ENCODE data around the gene PREX1. TPM values are rescaled to one million over a fixed set of nuclear protein-coding genes. Genes with fewer than 3 reads are reported as not detected.

PREX1 gene
- total and polyA plus RNA-seq, 12 donors = 10.1 to 85.1 (median 42.9) TPM

DNA sequence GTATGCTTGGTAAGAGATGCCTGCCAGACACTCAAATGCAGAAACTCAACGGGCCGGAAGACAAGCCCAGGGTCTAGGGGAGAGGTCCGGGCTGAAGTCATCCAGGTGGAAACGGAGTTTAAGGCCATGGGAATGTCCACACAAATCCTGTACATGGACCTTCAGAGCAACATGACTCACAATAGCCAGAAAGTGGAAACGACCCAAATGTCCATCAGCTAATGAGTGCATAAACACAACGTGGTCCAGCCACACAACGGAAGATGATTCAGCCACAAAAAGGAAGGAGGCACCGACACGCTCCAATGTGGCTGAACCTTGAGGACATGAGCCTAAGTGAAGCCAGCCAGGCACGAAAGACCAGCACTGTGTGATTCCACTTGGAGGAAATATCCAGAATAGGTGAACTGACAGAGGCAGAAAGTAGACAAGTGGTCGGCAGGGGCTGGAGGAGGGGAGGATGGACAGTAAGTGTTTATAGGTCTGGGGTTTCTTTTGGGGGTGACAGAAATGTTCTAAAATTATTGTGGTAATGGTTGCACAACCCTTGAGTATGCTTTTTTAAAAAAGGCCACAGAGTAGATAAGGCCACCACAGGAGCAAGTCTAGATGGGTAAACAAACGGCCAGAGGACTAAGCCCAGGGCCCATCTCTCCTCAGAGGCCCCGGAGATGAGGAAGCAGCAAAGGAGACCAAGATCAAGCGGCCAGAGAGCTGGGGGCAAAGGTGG lies 105.6 kb downstream of the PREX1 start:
- Histone ChIP-seq H3K4me3 (no peak overlapping the region), H3K27ac (peak overlapping the region in 4 of 5 donors; percentile 22 to 82 (median 62)), H3K36me3 (replicated peaks in 1 of 2) (peaks cover 0 to 4% of the 10 kb centered on the region in 2 donors), H3K27me3 (no peaks in the 10 kb centered on the region), H3K4me1 (replicated peaks in 1 of 2) (peaks cover 23 to 49% of the 10 kb centered on the region in 2 donors), H3K9me3 (replicated peaks in 1 of 3) (no peaks in the 10 kb centered on the region)
- no peak for TF ChIP-seq POLR2A (IDR thresholded peaks at IDR 0.05)
- TF ChIP-seq, protein P1, sequence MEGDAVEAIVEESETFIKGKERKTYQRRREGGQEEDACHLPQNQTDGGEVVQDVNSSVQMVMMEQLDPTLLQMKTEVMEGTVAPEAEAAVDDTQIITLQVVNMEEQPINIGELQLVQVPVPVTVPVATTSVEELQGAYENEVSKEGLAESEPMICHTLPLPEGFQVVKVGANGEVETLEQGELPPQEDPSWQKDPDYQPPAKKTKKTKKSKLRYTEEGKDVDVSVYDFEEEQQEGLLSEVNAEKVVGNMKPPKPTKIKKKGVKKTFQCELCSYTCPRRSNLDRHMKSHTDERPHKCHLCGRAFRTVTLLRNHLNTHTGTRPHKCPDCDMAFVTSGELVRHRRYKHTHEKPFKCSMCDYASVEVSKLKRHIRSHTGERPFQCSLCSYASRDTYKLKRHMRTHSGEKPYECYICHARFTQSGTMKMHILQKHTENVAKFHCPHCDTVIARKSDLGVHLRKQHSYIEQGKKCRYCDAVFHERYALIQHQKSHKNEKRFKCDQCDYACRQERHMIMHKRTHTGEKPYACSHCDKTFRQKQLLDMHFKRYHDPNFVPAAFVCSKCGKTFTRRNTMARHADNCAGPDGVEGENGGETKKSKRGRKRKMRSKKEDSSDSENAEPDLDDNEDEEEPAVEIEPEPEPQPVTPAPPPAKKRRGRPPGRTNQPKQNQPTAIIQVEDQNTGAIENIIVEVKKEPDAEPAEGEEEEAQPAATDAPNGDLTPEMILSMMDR (IDR thresholded peaks at IDR 0.05) = no peak
- peak; percentile 42 to 74 (median 56) for DNase-seq
- WGBS, 4 donors = 59 to 69% (median 62%) methylated on average over 11 to 14 of the region's 14 CpGs
- intact Hi-C loops (cut with DNase I) = no loop called here

DNA sequence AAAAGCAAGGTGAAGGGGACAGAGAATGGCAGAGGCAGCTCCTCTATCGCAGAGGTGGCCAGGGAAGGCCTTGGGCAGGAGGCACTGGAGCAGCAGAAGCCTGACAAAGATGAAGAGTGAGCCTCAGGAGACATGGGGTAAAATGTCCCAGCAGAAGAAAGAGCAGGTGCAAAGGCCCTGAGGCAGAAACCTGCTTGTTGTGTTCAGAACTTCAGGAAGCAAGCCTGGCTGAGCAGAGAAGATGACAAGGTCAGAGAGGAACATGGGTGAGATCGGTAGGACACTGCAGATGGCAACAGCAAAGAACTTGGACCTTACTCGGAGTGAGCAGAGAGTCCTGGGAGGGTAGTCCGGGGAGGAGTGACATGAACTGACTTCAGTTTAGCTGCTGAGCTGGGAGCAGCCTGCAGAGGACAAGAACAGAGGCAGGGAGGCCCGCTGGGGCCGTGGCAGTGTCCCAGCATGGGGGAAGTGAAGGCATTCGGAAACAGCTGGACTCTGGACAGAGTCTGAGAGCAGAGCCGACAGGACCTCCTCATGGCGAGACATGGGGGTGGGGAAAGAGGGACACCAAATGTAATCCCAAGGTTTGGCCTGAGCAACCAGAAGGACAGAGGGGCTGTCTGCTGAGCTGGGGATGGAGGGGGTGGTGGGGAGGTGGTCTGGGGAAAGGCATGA lies 106.3 kb downstream of the PREX1 start:
- no peak for TF ChIP-seq POLR2A (IDR thresholded peaks at IDR 0.05)
- TF ChIP-seq, protein P1 (IDR thresholded peaks at IDR 0.05) = no peak
- intact Hi-C loops (cut with DNase I) = no loop called here
- Histone ChIP-seq H3K4me3 (no peak overlapping the region), H3K36me3 (replicated peaks in 1 of 2) (peaks cover 0 to 4% of the 10 kb centered on the region in 2 donors), H3K4me1 (replicated peaks in 1 of 2) (peaks cover 23 to 47% of the 10 kb centered on the region in 2 donors), H3K27ac (peak overlapping the region in 2 of 5 donors; percentile 81 to 82), H3K9me3 (replicated peaks in 1 of 3) (no peaks in the 10 kb centered on the region), H3K27me3 (no peaks in the 10 kb centered on the region)
- 77 to 82% (median 79%) methylated on average over 9 of the region's 9 CpGs for WGBS, 4 donors
- DNase-seq = no peak

DNA sequence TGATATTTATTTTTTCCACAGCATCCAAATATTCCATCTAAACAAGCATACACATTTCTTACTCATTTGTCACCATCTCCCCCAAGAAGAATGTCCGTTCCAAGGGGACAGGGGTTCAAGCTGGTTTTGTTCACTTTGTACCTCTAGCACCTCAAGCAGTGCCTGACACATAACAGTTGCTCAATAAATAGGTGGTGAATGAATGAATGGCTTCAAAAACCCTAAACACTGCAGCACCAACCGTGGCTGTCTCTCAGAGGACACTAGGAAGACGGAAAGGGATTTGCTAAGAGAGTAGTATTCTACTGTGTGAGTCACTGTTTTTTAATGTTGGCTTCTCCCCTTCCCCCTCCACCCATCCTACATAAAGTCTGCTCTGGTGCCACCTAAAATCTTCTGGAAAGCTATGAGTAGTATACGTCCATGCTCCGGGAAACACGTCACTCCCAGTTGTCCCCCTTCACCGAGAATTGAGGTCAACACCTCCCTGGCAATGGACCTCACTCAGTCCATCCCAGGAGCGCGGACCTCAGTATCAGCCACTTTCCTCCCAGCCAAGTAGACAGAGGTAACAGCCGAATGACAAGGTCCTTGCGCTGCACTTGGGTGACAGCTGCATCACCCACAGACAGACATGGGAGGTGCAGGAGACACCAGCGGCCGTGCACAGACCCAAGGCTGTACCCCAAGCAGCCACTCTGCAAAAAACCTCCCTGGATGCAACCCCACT lies 107.4 kb downstream of the PREX1 start:
- Histone ChIP-seq H3K4me1 (replicated peaks in 1 of 2) (peaks cover 16 to 38% of the 10 kb centered on the region in 2 donors), H3K9me3 (replicated peaks in 1 of 3) (no peaks in the 10 kb centered on the region), H3K27me3 (no peaks in the 10 kb centered on the region), H3K36me3 (replicated peaks in 1 of 2) (peaks cover 0 to 3% of the 10 kb centered on the region in 2 donors), H3K27ac (no peak overlapping the region), H3K4me3 (no peak overlapping the region)
- TF ChIP-seq, protein P1 (IDR thresholded peaks at IDR 0.05) = no peak
- no peak for TF ChIP-seq POLR2A (IDR thresholded peaks at IDR 0.05)
- DNase-seq = peak in 1 of 7 donors; percentile 10
- 88 to 94% (median 90%) methylated on average over 13 of the region's 13 CpGs for WGBS, 4 donors
- intact Hi-C loops (cut with DNase I) = no loop called here

Measured in adrenal gland (tissue), 12 donors.